NCI-H146 treated with DMSO at 0.1 percent for 48 hours (cell line): Measurements from ENCODE around the gene GRPR.
"Not testable (repeated sequence)": the region's sequence is repeated elsewhere in the genome, so short reads cannot be mapped to it uniquely, and the experiment has no call there.

Experiments
- DNase-seq: peaks from one replicate; lab custom pipeline; 2025; ENCODE audit not compliant: unreplicated experiment; lab: John Stamatoyannopoulos, UW

Gene GRPR

DNA sequence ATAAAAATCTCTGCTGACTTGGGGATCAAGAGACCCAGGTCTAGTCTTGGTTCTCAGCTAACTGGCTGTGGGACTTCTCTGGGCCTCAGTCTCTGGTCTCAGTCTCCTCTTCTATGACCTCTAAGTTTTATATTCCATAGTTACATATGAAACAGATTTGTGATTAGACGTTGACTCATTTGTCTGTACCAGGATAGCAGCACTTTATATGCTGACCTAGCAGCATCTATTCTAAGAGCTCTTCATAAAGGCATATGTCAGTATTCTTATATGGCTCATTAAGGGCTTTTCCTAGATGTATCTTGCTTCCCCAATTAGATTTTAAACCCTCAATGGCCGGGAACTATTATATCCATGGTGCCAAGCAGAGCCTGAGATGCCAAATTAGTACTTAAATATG lies 12.7 kb downstream of the GRPR start:
- no peak for DNase-seq

GRCh38 chrX:16137416-16138107 lies 14.2 kb downstream of the GRPR start:
- no peak for DNase-seq

DNA sequence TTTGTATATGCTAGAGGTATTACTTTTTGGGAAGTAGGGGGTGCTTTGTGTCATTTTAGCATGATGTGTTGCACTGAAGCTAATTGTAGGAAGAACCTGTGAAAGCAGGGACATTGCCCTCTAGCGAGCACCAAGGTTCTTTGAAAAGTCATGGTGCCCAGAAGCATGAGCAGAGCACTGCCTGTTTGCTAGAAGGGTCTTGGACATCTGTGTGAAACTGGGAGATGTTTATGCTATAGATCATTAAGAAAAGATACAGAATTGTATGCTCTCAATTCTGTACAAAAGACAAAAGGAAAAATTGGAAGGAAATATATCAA lies 14.7 kb downstream of the GRPR start:
- no peak for DNase-seq

- DNase-seq, result no peak
Observed at GRCh38 chrX:16140448-16140847, 17.1 kb downstream of the GRPR start.

GRCh38 chrX:16140983-16141382 lies 17.6 kb downstream of the GRPR start:
- DNase-seq, result no peak

- DNase-seq, result no peak
Observed at GRCh38 chrX:16141422-16142245, 18.3 kb downstream of the GRPR start.

- no peak for DNase-seq
Observed at GRCh38 chrX:16142246-16142558, 18.8 kb downstream of the GRPR start.

DNA sequence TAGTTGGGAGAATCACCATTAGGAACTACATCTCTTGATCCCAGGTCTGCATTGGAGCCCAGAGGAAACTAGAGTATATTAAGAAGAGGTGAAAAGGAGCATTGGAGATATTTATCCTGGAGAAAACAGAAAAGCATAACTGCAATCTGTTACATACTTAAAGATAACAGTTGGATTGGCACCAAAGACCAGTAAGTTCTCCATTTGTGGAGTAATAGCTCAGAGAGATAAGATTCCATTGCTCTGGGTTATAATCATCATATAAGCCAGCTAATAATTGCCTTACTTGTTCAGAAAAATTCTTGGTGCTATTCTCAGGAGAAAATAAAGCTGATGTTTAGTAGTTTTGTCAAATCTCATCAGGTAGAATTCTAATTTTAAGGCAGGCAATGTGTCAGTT lies 20.6 kb downstream of the GRPR start:
- no peak for DNase-seq

DNA sequence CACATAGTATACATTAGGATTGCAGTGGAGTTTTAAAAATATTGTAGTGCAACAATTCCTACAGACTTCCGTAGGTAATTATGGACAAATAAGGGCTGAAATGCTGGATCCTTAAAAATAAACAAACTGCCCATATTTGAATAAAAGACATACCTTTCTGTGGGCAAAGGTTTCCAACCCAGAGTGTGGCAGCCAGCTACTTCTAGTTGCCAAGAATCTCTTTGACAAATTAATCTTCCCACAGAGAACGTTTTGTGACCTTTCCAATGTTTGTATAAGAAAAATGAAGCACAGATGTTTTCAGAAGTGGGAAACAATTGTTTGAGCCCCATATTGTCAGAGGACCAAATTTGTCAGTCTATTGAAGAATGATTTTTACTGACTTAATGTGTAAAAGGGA lies 21.1 kb downstream of the GRPR start:
- no peak for DNase-seq

DNA sequence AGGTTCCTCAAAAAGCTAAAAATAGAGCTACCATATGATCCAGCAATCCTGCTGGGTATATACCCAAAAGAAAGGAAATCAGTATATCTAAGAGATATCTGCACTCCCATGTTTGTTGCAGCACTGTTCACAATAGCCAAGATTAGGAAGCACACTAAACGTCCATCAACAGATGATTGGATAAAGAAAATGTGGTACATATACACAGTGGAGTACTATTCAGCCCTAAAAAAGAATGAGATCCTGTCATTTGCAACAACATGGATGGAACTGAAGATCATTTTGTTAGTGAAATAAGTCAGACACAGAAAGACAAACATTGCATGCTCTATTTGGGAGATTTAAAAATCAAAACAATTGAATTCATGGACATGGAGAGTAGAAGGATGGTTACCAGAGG lies 21.7 kb downstream of the GRPR start:
- DNase-seq, result not testable (repeated sequence)

- DNase-seq, result no peak
Observed at GRCh38 chrX:16145656-16146055, 22.3 kb downstream of the GRPR start.

GRCh38 chrX:16148896-16149295 lies 25.5 kb downstream of the GRPR start:
- DNase-seq, result no peak

- DNase-seq, result no peak
Observed at GRCh38 chrX:16155581-16156096, 32.3 kb downstream of the GRPR start.

DNA sequence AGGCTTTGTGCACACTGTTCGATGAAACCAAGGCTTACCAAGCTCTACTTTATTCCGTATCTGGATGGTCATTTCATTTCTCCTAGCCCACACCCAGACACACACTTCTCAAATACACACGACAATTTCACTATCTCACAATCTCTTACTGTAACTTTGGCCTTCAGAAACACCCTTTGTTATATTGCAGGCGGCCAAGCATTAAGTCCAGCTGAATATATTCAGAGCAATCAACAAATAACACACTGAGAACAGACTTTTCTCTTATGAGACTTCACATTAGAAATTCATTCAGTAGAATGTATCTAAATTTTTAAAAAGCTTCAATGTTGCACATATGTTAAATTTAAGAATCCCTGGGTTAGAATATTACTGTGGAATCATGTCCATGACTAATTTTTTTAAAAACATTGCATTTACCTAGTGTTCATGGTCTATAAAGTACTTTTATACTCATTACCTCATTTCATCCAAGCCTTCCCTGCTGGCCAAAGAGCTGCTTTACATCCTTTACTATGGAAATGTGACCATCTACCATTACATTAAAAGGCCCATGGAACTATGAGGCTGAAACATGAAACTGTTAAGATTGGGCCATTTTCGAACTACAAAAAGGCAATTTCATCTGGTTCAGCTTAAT lies 33.4 kb downstream of the GRPR start:
- DNase-seq, result no peak

- no peak for DNase-seq
Observed at GRCh38 chrX:16160729-16161128, 37.4 kb downstream of the GRPR start.

- not testable (repeated sequence) for DNase-seq
Observed at GRCh38 chrX:16161173-16161572, 37.8 kb downstream of the GRPR start.

DNA sequence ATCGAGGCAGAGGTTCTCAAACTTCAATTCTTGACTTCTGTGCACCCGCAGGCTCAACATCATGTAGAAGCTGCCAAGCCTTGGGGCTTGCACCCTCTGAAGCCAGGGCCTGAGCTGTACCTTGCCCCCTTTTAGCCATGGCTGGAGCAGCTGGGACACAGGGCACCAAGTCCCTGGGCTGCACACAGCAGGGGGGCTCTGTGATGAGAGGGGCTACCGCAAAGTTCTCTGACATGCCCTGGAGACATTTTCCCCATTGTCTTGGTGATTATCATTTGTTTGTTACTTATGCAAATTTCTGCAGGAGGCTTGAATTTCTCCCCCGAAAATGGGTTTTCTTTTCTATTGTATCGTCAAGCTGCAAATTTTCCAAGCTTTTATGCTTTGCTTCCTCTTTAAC lies 39.0 kb downstream of the GRPR start:
- no peak for DNase-seq

- DNase-seq, result no peak
Observed at GRCh38 chrX:16164748-16165147, 41.4 kb downstream of the GRPR start.

DNA sequence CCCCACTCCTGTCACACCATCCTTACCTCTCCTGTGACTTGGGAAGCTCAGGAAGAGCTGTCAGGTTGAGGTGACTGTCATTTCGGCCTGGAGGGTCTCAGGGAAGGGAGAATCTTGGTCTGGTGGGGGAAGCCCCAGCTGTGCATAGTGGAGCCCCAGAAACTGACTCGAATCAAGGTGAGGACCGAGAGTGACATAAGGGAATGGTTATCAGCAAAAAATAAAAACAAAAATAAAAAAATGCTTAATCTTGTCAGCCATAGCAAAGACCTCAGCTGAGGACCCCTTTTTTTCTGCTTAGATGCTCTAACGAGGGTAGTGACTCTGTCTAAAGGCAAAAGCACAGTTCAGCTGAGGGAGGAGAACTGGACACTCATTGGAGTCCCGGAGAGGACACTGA lies 43.8 kb downstream of the GRPR start, which contains the start of gene MAGEB17:
Gene MAGEB17 (plus strand): TSS at position 301 of the 400 bp plus-strand sequence. CDS start 2,902 bp downstream, outside the sequence.
- DNase-seq, result no peak

DNA sequence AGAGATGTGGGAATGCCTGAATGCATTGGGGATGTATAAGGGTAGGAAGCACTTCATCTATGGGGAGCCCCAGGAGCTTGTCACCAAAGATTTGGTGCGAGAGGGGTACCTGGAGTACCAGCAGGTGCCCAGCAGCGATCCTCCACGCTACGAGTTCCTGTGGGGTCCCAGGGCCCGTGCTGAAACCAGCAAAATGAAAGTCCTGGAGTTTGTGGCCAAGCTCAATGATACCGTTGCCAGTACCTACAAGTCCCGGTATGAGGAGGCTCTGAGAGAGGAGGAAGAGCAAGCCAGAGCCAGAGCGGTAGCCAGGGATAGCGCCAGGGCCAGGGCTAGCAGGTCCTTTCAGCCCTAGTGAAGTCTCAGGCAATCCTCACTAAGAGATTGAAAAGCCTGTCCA lies 47.7 kb downstream of the GRPR start:
- DNase-seq, result no peak

GRCh38 chrX:16171944-16172343 lies 48.6 kb downstream of the GRPR start:
- DNase-seq, result no peak

DNA sequence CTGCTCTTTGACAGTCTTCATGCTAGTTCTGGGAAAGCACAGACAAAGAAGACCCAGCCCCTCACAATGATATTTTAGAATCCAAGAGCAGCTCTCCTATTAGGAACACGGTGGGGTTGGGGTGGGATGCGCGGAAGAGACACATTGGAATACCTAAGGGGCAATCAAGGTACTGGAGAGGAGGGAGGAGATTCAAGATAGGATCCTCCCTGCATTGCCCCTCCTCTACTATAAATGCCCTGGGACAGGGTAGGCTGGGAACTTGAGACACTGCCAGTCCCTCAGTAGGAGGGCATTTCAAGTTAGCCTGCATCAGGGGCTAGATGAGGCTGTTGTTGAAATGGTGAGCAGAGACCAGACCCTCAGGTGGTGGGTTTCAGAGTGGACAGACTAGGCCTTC lies 49.0 kb downstream of the GRPR start:
- DNase-seq, result no peak
